Measurements from ENCODE around the gene LRRTM4. TPM values are rescaled to one million over a fixed set of nuclear protein-coding genes. Genes with fewer than 3 reads are reported as not detected.

Gene LRRTM4
- total RNA-seq, 2 experiments from 2014 or later, result not detected

- H3K4me1 Mint-ChIP-seq (ENCODE audit: low read depth), result no peaks in the 10 kb centered on the region
- ChIA-PET POLR2A (no interaction called here), CTCF (no interaction called here)
- H3K27me3 Mint-ChIP-seq, result no peaks in the 10 kb centered on the region
- no peak overlapping the region for H3K4me3 Mint-ChIP-seq
- DNase-seq, result no peak
- H3K27ac Mint-ChIP-seq, result no peak overlapping the region
- peaks cover 26% of the 10 kb centered on the region for H3K9me3 Mint-ChIP-seq
- intact Hi-C loops (cut with micrococcal nuclease), result no loop called here
- H3K36me3 Mint-ChIP-seq, result no peaks in the 10 kb centered on the region
These were observed 237.8 kb downstream of the LRRTM4 start for GRCh38 chr2:77284353-77284752.

GRCh38 chr2:77271262-77271661 is 250.9 kb downstream of the LRRTM4 start:
- Mint-ChIP-seq H3K4me1 (ENCODE audit: low read depth) (no peaks in the 10 kb centered on the region), H3K4me3 (no peak overlapping the region), H3K36me3 (no peaks in the 10 kb centered on the region)

GRCh38 chr2:77270433-77270832 is 251.7 kb downstream of the LRRTM4 start:
- no peak for DNase-seq
- CTCF ChIA-PET, result no interaction called here
- Mint-ChIP-seq H3K27me3 (no peaks in the 10 kb centered on the region), H3K4me3 (no peak overlapping the region), H3K4me1 (ENCODE audit: low read depth) (no peaks in the 10 kb centered on the region), H3K27ac (no peak overlapping the region), H3K36me3 (no peaks in the 10 kb centered on the region), H3K9me3 (peaks cover 32% of the 10 kb centered on the region)
- intact Hi-C loops (cut with micrococcal nuclease), result no loop called here
- POLR2A ChIA-PET, result no interaction called here

More at GRCh38 chr2:77271262-77271661, 250.9 kb downstream of the LRRTM4 start:
- no peaks in the 10 kb centered on the region for H3K27me3 Mint-ChIP-seq
- H3K27ac Mint-ChIP-seq, result no peak overlapping the region
- DNase-seq, result no peak
- H3K9me3 Mint-ChIP-seq, result peaks cover 30% of the 10 kb centered on the region
- ChIA-PET POLR2A (no interaction called here), CTCF (no interaction called here)
- intact Hi-C loops (cut with micrococcal nuclease), result no loop called here

- no peak for DNase-seq
- Mint-ChIP-seq H3K36me3 (no peaks in the 10 kb centered on the region), H3K4me1 (ENCODE audit: low read depth) (no peaks in the 10 kb centered on the region), H3K9me3 (peaks cover 31% of the 10 kb centered on the region), H3K27me3 (no peaks in the 10 kb centered on the region), H3K4me3 (no peak overlapping the region), H3K27ac (no peak overlapping the region)
- POLR2A ChIA-PET, result no interaction called here
- intact Hi-C loops (cut with micrococcal nuclease), result no loop called here
- CTCF ChIA-PET, result no interaction called here
These were observed 253.6 kb downstream of the LRRTM4 start for GRCh38 chr2:77268626-77269025.

GRCh38 chr2:77232909-77233425 is 289.2 kb downstream of the LRRTM4 start:
- H3K9me3 Mint-ChIP-seq, result peaks cover 44% of the 10 kb centered on the region
- CTCF ChIA-PET, result no interaction called here
- no peak overlapping the region for H3K27ac Mint-ChIP-seq
- H3K4me1 Mint-ChIP-seq (ENCODE audit: low read depth), result no peaks in the 10 kb centered on the region
- intact Hi-C loops (cut with micrococcal nuclease), result no loop called here
- no peak for DNase-seq
- no peaks in the 10 kb centered on the region for H3K36me3 Mint-ChIP-seq
- POLR2A ChIA-PET, result no interaction called here
- H3K27me3 Mint-ChIP-seq, result no peaks in the 10 kb centered on the region
- no peak overlapping the region for H3K4me3 Mint-ChIP-seq

GRCh38 chr2:77228391-77228790 is 293.8 kb downstream of the LRRTM4 start:
- H3K27me3 Mint-ChIP-seq, result no peaks in the 10 kb centered on the region
- no peak for DNase-seq
- no peak overlapping the region for H3K4me3 Mint-ChIP-seq
- H3K27ac Mint-ChIP-seq, result no peak overlapping the region
- peaks cover 19% of the 10 kb centered on the region for H3K9me3 Mint-ChIP-seq
- H3K4me1 Mint-ChIP-seq (ENCODE audit: low read depth), result no peaks in the 10 kb centered on the region
- CTCF ChIA-PET, result no interaction called here
- intact Hi-C loops (cut with micrococcal nuclease), result no loop called here
- H3K36me3 Mint-ChIP-seq, result no peaks in the 10 kb centered on the region
- POLR2A ChIA-PET, result no interaction called here

GRCh38 chr2:77210725-77211124 is 311.5 kb downstream of the LRRTM4 start:
- Mint-ChIP-seq H3K27me3 (no peaks in the 10 kb centered on the region), H3K27ac (no peak overlapping the region), H3K4me1 (ENCODE audit: low read depth) (no peaks in the 10 kb centered on the region), H3K4me3 (no peak overlapping the region), H3K9me3 (peaks cover 4% of the 10 kb centered on the region), H3K36me3 (no peaks in the 10 kb centered on the region)
- intact Hi-C loops (cut with micrococcal nuclease), result no loop called here
- DNase-seq, result no peak
- CTCF ChIA-PET, result no interaction called here
- POLR2A ChIA-PET, result no interaction called here

GRCh38 chr2:77207331-77207730 is 314.8 kb downstream of the LRRTM4 start:
- CTCF ChIA-PET, result no interaction called here
- Mint-ChIP-seq H3K27me3 (no peaks in the 10 kb centered on the region), H3K9me3 (peaks cover 15% of the 10 kb centered on the region), H3K36me3 (no peaks in the 10 kb centered on the region), H3K27ac (no peak overlapping the region), H3K4me3 (no peak overlapping the region), H3K4me1 (ENCODE audit: low read depth) (no peaks in the 10 kb centered on the region)
- POLR2A ChIA-PET, result no interaction called here
- DNase-seq, result no peak
- intact Hi-C loops (cut with micrococcal nuclease), result no loop called here

- Mint-ChIP-seq H3K27ac (no peak overlapping the region), H3K4me1 (ENCODE audit: low read depth) (no peaks in the 10 kb centered on the region), H3K4me3 (no peak overlapping the region), H3K9me3 (peaks cover 20% of the 10 kb centered on the region), H3K27me3 (no peaks in the 10 kb centered on the region), H3K36me3 (no peaks in the 10 kb centered on the region)
- intact Hi-C loops (cut with micrococcal nuclease), result no loop called here
- DNase-seq, result no peak
- ChIA-PET CTCF (no interaction called here), POLR2A (no interaction called here)
These were observed 320.4 kb downstream of the LRRTM4 start for GRCh38 chr2:77201755-77202154.

GRCh38 chr2:77199411-77199810 is 322.8 kb downstream of the LRRTM4 start:
- H3K27me3 Mint-ChIP-seq, result no peaks in the 10 kb centered on the region
- H3K4me1 Mint-ChIP-seq (ENCODE audit: low read depth), result no peaks in the 10 kb centered on the region
- DNase-seq, result no peak
- no peaks in the 10 kb centered on the region for H3K36me3 Mint-ChIP-seq
- H3K9me3 Mint-ChIP-seq, result peaks cover 12% of the 10 kb centered on the region
- CTCF ChIA-PET, result no interaction called here
- H3K27ac Mint-ChIP-seq, result no peak overlapping the region
- POLR2A ChIA-PET, result no interaction called here
- H3K4me3 Mint-ChIP-seq, result no peak overlapping the region
- intact Hi-C loops (cut with micrococcal nuclease), result no loop called here

GRCh38 chr2:77193858-77194448 is 328.2 kb downstream of the LRRTM4 start:
- H3K4me1 Mint-ChIP-seq (ENCODE audit: low read depth), result no peaks in the 10 kb centered on the region
- no peak overlapping the region for H3K4me3 Mint-ChIP-seq
- CTCF ChIA-PET, result no interaction called here
- H3K27me3 Mint-ChIP-seq, result no peaks in the 10 kb centered on the region
- H3K36me3 Mint-ChIP-seq, result no peaks in the 10 kb centered on the region
- no peak overlapping the region for H3K27ac Mint-ChIP-seq
- peaks cover 11% of the 10 kb centered on the region for H3K9me3 Mint-ChIP-seq
- no peak for DNase-seq
- intact Hi-C loops (cut with micrococcal nuclease), result no loop called here
- POLR2A ChIA-PET, result no interaction called here

- H3K27ac Mint-ChIP-seq, result no peak overlapping the region
- H3K9me3 Mint-ChIP-seq, result peaks cover 14% of the 10 kb centered on the region
- DNase-seq, result no peak
- intact Hi-C loops (cut with micrococcal nuclease), result no loop called here
- no peaks in the 10 kb centered on the region for H3K36me3 Mint-ChIP-seq
- no peaks in the 10 kb centered on the region for H3K27me3 Mint-ChIP-seq
- no peak overlapping the region for H3K4me3 Mint-ChIP-seq
- ChIA-PET POLR2A (no interaction called here), CTCF (no interaction called here)
- no peaks in the 10 kb centered on the region for H3K4me1 Mint-ChIP-seq (ENCODE audit: low read depth)
These were observed 329.3 kb downstream of the LRRTM4 start for GRCh38 chr2:77192811-77193289.

- POLR2A ChIA-PET, result no interaction called here
- CTCF ChIA-PET, result no interaction called here
- Mint-ChIP-seq H3K9me3 (peaks cover 16% of the 10 kb centered on the region), H3K4me1 (ENCODE audit: low read depth) (no peaks in the 10 kb centered on the region), H3K27me3 (no peaks in the 10 kb centered on the region), H3K4me3 (no peak overlapping the region), H3K27ac (no peak overlapping the region), H3K36me3 (no peaks in the 10 kb centered on the region)
- no peak for DNase-seq
- intact Hi-C loops (cut with micrococcal nuclease), result no loop called here
These were observed 330.5 kb downstream of the LRRTM4 start for GRCh38 chr2:77191665-77192064.

All from activated CD4-positive, alpha-beta memory T cell treated with anti-CD3 and anti-CD28 coated beads for 36 hours (primary cell).